KMS-11 (cell line): Measurements from ENCODE around the gene PSMB7.

Experiments
- H2AFZ ChIP-seq: fragments of 200-600 bp; sonication (generic); 2 replicates; pipeline ENCODE4 v1.6.1; 2016; ENCODE audit warnings: antibody characterized with exemption, mixed run types, low read depth
- H3K27ac ChIP-seq: fragments of 200-600 bp; sonication (generic); 2 replicates; pipeline ENCODE4 v1.6.1; 2016; ENCODE audit warnings: mild to moderate bottlenecking, mixed run types
- H3K27me3 ChIP-seq: fragments of 200-600 bp; sonication (generic); 2 replicates; pipeline ENCODE4 v1.6.1; 2017; ENCODE audit warnings: mild to moderate bottlenecking, low read depth, mixed run types, moderate library complexity; ENCODE audit not compliant: insufficient read depth
- H3K36me3 ChIP-seq: fragments of 200-600 bp; sonication (generic); 2 replicates; pipeline ENCODE4 v1.6.1; 2017; ENCODE audit warnings: mild to moderate bottlenecking, mixed run types; ENCODE audit not compliant: insufficient read depth
- H3K4me1 ChIP-seq: fragments of 200-600 bp; sonication (generic); 2 replicates; pipeline ENCODE4 v1.6.1; 2016; ENCODE audit warnings: mild to moderate bottlenecking, low read depth, mixed run types; ENCODE audit not compliant: poor library complexity, severe bottlenecking
- H3K4me2 ChIP-seq: fragments of 200-600 bp; sonication (generic); 2 replicates; pipeline ENCODE4 v1.7.0; 2016; ENCODE audit warnings: mild to moderate bottlenecking, mixed run types
- H3K4me3 ChIP-seq: fragments of 200-600 bp; sonication (generic); IDR thresholded peaks from 2 replicates; pipeline ENCODE4 v1.6.1; 2017; ENCODE audit warnings: low read depth, low read length, mixed read lengths; ENCODE audit not compliant: insufficient read depth
- H3K79me2 ChIP-seq: fragments of 200-600 bp; sonication (generic); 2 replicates; pipeline ENCODE4 v1.6.1; 2016; ENCODE audit warnings: low read depth, mixed run types; ENCODE audit not compliant: insufficient read depth
- H3K9ac ChIP-seq: fragments of 200-600 bp; sonication (generic); 2 replicates; pipeline ENCODE4 v1.6.1; 2016; ENCODE audit warnings: mild to moderate bottlenecking, mixed run types
- H4K20me1 ChIP-seq: fragments of 200-600 bp; sonication (generic); 2 replicates; pipeline ENCODE4 v1.6.1; 2016; ENCODE audit warnings: mild to moderate bottlenecking, mixed run types; ENCODE audit not compliant: insufficient read depth
- CTCF ChIP-seq: fragments of 200-600 bp; sonication (generic); conservative IDR thresholded peaks from 2 replicates; pipeline ENCODE4 v1.6.1; 2017; ENCODE audit warnings: low read depth, mild to moderate bottlenecking, antibody characterized with exemption, low read length, moderate library complexity, mixed read lengths

Gene PSMB7

GRCh38 chr9:124353811-124354274, 61.4 kb downstream of the PSMB7 start:
- Histone ChIP-seq H4K20me1 (0 out of 2 replicates have a peak, but pooled peaks cover 7% of the 10 kb centered on the region), H3K27ac (no peak overlapping the region), H2AFZ (no peak overlapping the region), H3K9ac (no peak overlapping the region), H3K36me3 (no peaks in the 10 kb centered on the region), H3K27me3 (no peaks in the 10 kb centered on the region), H3K4me2 (no peak overlapping the region), H3K4me1 (no peaks in the 10 kb centered on the region), H3K4me3 (no peak overlapping the region), H3K79me2 (peaks cover 8% of the 10 kb centered on the region; the same call in 1 of the 2 replicates)
- no peak for TF ChIP-seq CTCF

- Histone ChIP-seq H3K36me3 (no peaks in the 10 kb centered on the region), H4K20me1 (0 out of 2 replicates have a peak, but pooled peaks cover 7% of the 10 kb centered on the region), H2AFZ (no peak overlapping the region), H3K79me2 (peaks cover 3% of the 10 kb centered on the region; the same call in 1 of the 2 replicates), H3K9ac (no peak overlapping the region), H3K27me3 (no peaks in the 10 kb centered on the region), H3K4me1 (no peaks in the 10 kb centered on the region), H3K4me2 (no peak overlapping the region), H3K27ac (no peak overlapping the region), H3K4me3 (no peak overlapping the region)
- TF ChIP-seq CTCF: no peak
These were observed 62.0 kb downstream of the PSMB7 start for GRCh38 chr9:124353166-124353768.

GRCh38 chr9:124352616-124353015, 62.6 kb downstream of the PSMB7 start:
- Histone ChIP-seq H3K79me2 (no peaks in the 10 kb centered on the region; the same call in 1 of the 2 replicates), H3K4me1 (no peaks in the 10 kb centered on the region), H3K4me2 (no peak overlapping the region), H2AFZ (no peak overlapping the region), H3K4me3 (no peak overlapping the region), H4K20me1 (0 out of 2 replicates have a peak, but pooled peaks cover 7% of the 10 kb centered on the region), H3K9ac (no peak overlapping the region), H3K36me3 (no peaks in the 10 kb centered on the region), H3K27ac (no peak overlapping the region), H3K27me3 (no peaks in the 10 kb centered on the region)
- no peak for TF ChIP-seq CTCF

GRCh38 chr9:124351672-124352468, 63.4 kb downstream of the PSMB7 start:
- Histone ChIP-seq H3K4me1 (no peaks in the 10 kb centered on the region), H3K36me3 (no peaks in the 10 kb centered on the region), H4K20me1 (0 out of 2 replicates have a peak, but pooled peaks cover 2% of the 10 kb centered on the region), H3K4me3 (no peak overlapping the region), H3K27ac (no peak overlapping the region), H2AFZ (no peak overlapping the region), H3K79me2 (no peaks in the 10 kb centered on the region), H3K27me3 (no peaks in the 10 kb centered on the region), H3K9ac (no peak overlapping the region), H3K4me2 (no peak overlapping the region)
- TF ChIP-seq CTCF: no peak
